Mesendoderm (in vitro differentiated cells): ENCODE results near the gene ENDOG.
"Not testable (repeated sequence)": the region's sequence is repeated elsewhere in the genome, so short reads cannot be mapped to it uniquely, and the experiment has no call there.

Experiments used
- DNase-seq: peaks from one replicate; pipeline ENCODE4 v3.0.0; 2013
- H2AK5ac ChIP-seq: 2 replicates; pipeline ENCODE4 v1.6.1; 2013; ENCODE audit warnings: low read length, inconsistent platforms
- H2BK120ac ChIP-seq: 2 replicates; pipeline ENCODE4 v1.6.1; 2013; ENCODE audit warnings: low read depth, mild to moderate bottlenecking, low read length, moderate library complexity, mixed read lengths
- H2BK15ac ChIP-seq: replicated peaks from 2 replicates; pipeline ENCODE4 v1.6.1; 2013; ENCODE audit warnings: low read depth, mild to moderate bottlenecking, moderate library complexity
- H2BK5ac ChIP-seq: 2 replicates; pipeline ENCODE4 v1.6.1; 2013; ENCODE audit warnings: low read length, inconsistent platforms
- H3K18ac ChIP-seq: 2 replicates; pipeline ENCODE4 v1.6.1; 2013; ENCODE audit warnings: mild to moderate bottlenecking, low read length, mixed read lengths
- H3K23ac ChIP-seq: one replicate; pipeline ENCODE4 v1.6.1; 2013; ENCODE audit warnings: low read length
- H3K27ac ChIP-seq: 2 replicates; pipeline ENCODE4 v1.5.1; 2013; ENCODE audit warnings: low read depth, mild to moderate bottlenecking, inconsistent platforms, low read length, moderate library complexity
- H3K27me3 ChIP-seq: 2 replicates; pipeline ENCODE4 v1.6.1; 2013; ENCODE audit warnings: low read length, control low read depth, mild to moderate bottlenecking, inconsistent platforms; ENCODE audit not compliant: insufficient read depth, poor library complexity
- H3K36me3 ChIP-seq: 2 replicates; pipeline ENCODE4 v1.6.1; 2013; ENCODE audit warnings: low read length, inconsistent platforms; ENCODE audit not compliant: control insufficient read depth, insufficient read depth
- H3K4ac ChIP-seq: one replicate; pipeline ENCODE4 v1.6.1; 2013; ENCODE audit warnings: low read depth, mild to moderate bottlenecking, low read length, moderate library complexity
- H3K4me1 ChIP-seq: 2 replicates; pipeline ENCODE4 v1.6.1; 2013; ENCODE audit warnings: low read depth, low read length, inconsistent platforms; ENCODE audit not compliant: control insufficient read depth
- H3K4me2 ChIP-seq: 2 replicates; pipeline ENCODE4 v1.6.1; 2013; ENCODE audit warnings: low read length
- H3K4me3 ChIP-seq: 2 replicates; pipeline ENCODE4 v1.5.1; 2013; ENCODE audit warnings: mild to moderate bottlenecking, low read length
- H3K56ac ChIP-seq: one replicate; pipeline ENCODE4 v1.6.1; 2013; ENCODE audit warnings: low read length
- H3K79me1 ChIP-seq: 2 replicates; pipeline ENCODE4 v1.6.1; 2013; ENCODE audit warnings: low read length, inconsistent platforms
- H3K79me2 ChIP-seq: 2 replicates; pipeline ENCODE4 v1.6.1; 2013; ENCODE audit warnings: mild to moderate bottlenecking, low read length; ENCODE audit not compliant: control insufficient read depth, insufficient read depth
- H3K9ac ChIP-seq: 2 replicates; pipeline ENCODE4 v1.6.1; 2013; ENCODE audit warnings: low read length, inconsistent platforms
- H4K5ac ChIP-seq: one replicate; pipeline ENCODE4 v1.6.1; 2013; ENCODE audit warnings: low read length
- H4K8ac ChIP-seq: one replicate; pipeline ENCODE4 v1.6.1; 2013; ENCODE audit warnings: low read depth, mild to moderate bottlenecking, control low read depth, low read length, moderate library complexity
- WGBS: extraction: QIAGEN DNeasy Blood & Tissue Kit; methylation state at CpG from one replicate; pipeline ENCODE4 v1.1.7; 2013; ENCODE audit warnings: low lambda C conversion rate, missing lambda C conversion rate; ENCODE audit not compliant: insufficient coverage; ENCODE audit errors: extremely low coverage; 5-methylcytosine and 5-hydroxymethylcytosine counted together

Gene ENDOG

DNA sequence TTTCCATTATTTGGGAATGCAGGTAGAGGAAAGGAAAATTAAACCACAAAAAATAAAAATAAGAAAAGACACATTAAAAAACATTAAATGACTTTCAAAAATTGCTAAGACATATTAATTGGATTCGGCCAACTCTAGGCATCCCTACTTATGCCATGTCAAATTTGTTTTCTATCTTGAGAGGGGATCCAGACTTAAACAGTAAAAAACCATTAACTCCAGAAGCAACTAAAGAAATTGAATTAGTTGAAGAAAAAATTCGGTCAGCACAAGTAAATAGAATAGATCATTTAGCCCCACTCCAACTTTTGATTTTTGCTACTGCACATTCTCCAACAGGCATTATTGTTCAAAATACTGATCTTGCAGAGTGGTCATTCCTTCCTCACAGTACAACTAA lies 34.3 kb downstream of the ENDOG start:
- not testable (repeated sequence) for H3K27ac ChIP-seq, H3K4ac ChIP-seq, DNase-seq, H3K79me2 ChIP-seq, H2AK5ac ChIP-seq, H2BK5ac ChIP-seq, H3K36me3 ChIP-seq, H4K5ac ChIP-seq, H3K9ac ChIP-seq, H3K4me2 ChIP-seq, H4K8ac ChIP-seq, H2BK120ac ChIP-seq, H3K56ac ChIP-seq, H3K18ac ChIP-seq, H2BK15ac ChIP-seq, H3K4me3 ChIP-seq, H3K23ac ChIP-seq, H3K4me1 ChIP-seq, H3K27me3 ChIP-seq, H3K79me1 ChIP-seq
- WGBS, result no CpG with 5 or more reads among the region's 2 CpGs

DNA sequence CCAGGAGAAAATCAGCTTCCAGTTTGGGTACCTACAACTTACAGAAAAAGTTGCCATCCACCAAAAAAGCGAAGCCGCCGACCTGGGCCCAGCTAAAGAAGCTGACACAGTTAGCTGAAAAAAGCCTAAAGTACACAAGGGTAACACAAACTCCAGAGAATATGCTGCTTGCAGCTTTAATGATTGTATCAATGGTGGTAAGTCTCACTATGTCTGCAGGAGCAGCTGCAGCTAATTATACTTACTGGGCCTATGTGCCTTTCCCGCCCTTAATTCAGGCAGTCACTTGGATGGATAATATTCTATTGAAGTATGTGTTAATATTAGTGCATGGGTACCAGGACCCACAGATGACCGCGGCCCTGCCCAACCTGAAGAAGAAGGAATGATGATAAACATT lies 36.2 kb downstream of the ENDOG start:
- H4K5ac ChIP-seq, H2BK5ac ChIP-seq, DNase-seq, H3K79me2 ChIP-seq, H2BK15ac ChIP-seq, H3K4me3 ChIP-seq, H3K79me1 ChIP-seq, H3K56ac ChIP-seq, H2BK120ac ChIP-seq, H3K18ac ChIP-seq, H3K9ac ChIP-seq, H3K27me3 ChIP-seq, H3K23ac ChIP-seq, H3K27ac ChIP-seq, H3K4me1 ChIP-seq, H3K4ac ChIP-seq, H2AK5ac ChIP-seq, H4K8ac ChIP-seq, H3K36me3 ChIP-seq, H3K4me2 ChIP-seq: not testable (repeated sequence)
- WGBS, result no CpG with 5 or more reads among the region's 6 CpGs

DNA sequence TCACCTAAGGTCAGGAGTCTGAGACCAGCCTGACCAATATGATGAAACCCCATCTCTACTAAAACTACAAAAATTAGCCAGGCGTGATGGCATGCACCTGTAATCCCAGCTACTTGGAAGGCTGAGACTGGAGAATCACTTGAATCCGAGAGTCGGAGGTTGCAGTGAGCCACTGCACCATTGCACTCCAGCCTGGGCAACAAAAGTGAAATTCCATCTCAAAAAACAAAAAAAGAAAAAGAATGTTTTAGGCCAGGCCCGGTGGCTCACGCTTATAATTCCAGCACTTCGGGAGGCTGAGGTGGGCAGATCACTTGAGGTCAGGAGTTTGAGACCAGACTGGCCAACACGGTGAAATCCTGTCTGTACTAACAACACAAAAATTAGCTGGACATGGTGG lies 40.2 kb downstream of the ENDOG start:
- H3K4ac ChIP-seq, H3K23ac ChIP-seq, H2BK120ac ChIP-seq, H2BK15ac ChIP-seq, H3K4me3 ChIP-seq, H3K9ac ChIP-seq, DNase-seq, H4K5ac ChIP-seq, H3K4me1 ChIP-seq, H3K79me2 ChIP-seq, H3K4me2 ChIP-seq, H3K56ac ChIP-seq, H3K79me1 ChIP-seq, H2BK5ac ChIP-seq, H2AK5ac ChIP-seq, H3K27me3 ChIP-seq, H3K27ac ChIP-seq, H4K8ac ChIP-seq, H3K18ac ChIP-seq, H3K36me3 ChIP-seq: not testable (repeated sequence)
- WGBS, result no CpG with 5 or more reads among the region's 7 CpGs

DNA sequence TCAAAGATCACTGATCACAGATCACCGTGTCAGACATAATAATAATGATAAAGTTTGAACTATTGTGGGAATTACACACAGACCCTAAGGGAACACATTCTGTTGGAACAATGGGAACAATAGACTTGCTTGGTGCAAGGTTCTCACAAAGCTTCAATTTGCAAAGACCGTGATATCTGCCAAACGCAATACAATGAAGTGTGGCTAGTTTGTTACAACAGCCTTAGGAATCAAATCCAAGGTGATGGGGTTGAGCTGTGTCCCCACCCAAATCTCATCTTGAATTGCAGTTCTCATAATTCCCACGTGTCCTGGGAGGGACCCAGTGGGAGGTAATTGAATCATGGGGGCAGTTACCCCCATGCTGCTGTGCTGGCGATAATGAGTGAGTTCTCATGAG lies 42.6 kb downstream of the ENDOG start:
- Histone ChIP-seq H3K4me3 (no peak overlapping the region), H3K79me2 (peaks cover 2% of the 10 kb centered on the region), H3K4ac (no peak overlapping the region), H3K36me3 (no peaks in the 10 kb centered on the region), H3K9ac (no peak overlapping the region), H4K5ac (no peak overlapping the region), H2BK5ac (no peak overlapping the region), H3K27me3 (no peaks in the 10 kb centered on the region), H2BK15ac (no peak overlapping the region), H2BK120ac (no peak overlapping the region), H3K56ac (no peak overlapping the region), H3K18ac (no peak overlapping the region), H3K23ac (no peak overlapping the region), H2AK5ac (no peak overlapping the region), H3K79me1 (peaks cover 6% of the 10 kb centered on the region), H3K4me1 (no peaks in the 10 kb centered on the region), H3K27ac (no peak overlapping the region), H3K4me2 (no peak overlapping the region), H4K8ac (no peak overlapping the region)
- no CpG with 5 or more reads among the region's 5 CpGs for WGBS
- DNase-seq, result peak; percentile 49

DNA sequence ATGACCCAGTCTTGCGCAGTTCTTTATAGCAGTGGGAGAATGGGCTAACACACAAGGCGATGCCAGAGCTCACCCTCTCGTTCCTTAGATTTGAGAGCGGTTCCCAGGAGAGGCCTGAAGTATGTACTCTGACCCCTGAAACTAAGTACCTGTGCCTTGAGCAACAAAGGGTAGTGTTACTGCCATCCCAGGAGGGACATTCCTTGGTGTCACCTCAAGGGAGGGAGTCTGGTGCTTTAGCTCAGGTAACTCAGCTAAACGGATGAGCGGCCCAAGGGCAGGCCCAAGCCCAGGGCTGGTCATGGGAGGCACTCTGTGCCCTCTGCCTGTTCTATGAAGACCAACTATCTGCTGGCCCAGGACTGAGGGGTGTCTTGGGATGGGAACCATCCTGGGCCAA lies 43.2 kb downstream of the ENDOG start:
- Histone ChIP-seq H4K8ac (no peak overlapping the region), H3K27ac (no peak overlapping the region), H3K56ac (peak overlapping the region; percentile 37), H3K18ac (no peak overlapping the region), H3K23ac (no peak overlapping the region), H3K4ac (peak overlapping the region; percentile 25), H2BK5ac (no peak overlapping the region), H3K9ac (no peak overlapping the region), H3K79me2 (peaks cover 2% of the 10 kb centered on the region), H4K5ac (no peak overlapping the region), H2AK5ac (no peak overlapping the region), H2BK15ac (no peak overlapping the region), H3K36me3 (no peaks in the 10 kb centered on the region), H3K79me1 (peaks cover 6% of the 10 kb centered on the region), H2BK120ac (no peak overlapping the region), H3K27me3 (no peaks in the 10 kb centered on the region), H3K4me2 (no peak overlapping the region), H3K4me3 (no peak overlapping the region), H3K4me1 (no peaks in the 10 kb centered on the region)
- DNase-seq, result no peak
- no CpG with 5 or more reads among the region's 6 CpGs for WGBS

DNA sequence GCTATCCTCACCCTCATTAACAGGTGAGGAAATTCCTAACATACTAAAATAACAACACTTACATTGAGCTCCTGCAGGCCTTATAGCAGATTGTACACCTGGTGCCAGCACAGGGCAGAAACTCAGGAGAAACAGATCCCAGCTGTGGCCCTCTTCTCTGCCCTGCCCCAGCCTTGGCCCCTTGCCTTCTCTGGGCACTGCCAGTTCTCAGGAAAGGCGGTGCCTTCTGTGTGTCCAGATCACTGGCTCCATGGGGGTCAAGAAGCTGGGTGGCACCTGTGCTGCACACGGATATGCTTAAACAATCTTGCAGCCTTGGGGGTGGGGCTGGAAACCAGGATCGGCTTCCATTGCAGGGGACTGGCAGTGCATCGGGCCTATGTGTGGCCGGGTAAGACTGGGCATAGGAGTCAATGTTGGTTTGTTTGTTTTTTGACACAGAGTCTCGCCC lies 44.1 kb downstream of the ENDOG start:
- Histone ChIP-seq H3K27ac (no peak overlapping the region), H3K18ac (no peak overlapping the region), H2BK120ac (no peak overlapping the region), H3K4me1 (no peaks in the 10 kb centered on the region), H4K5ac (no peak overlapping the region), H3K4me3 (no peak overlapping the region), H3K79me1 (peaks cover 6% of the 10 kb centered on the region), H3K9ac (no peak overlapping the region), H3K36me3 (no peaks in the 10 kb centered on the region), H2AK5ac (no peak overlapping the region), H3K56ac (peak overlapping the region; percentile 15), H3K4ac (no peak overlapping the region), H3K4me2 (no peak overlapping the region), H2BK5ac (no peak overlapping the region), H3K27me3 (no peaks in the 10 kb centered on the region), H4K8ac (no peak overlapping the region), H2BK15ac (no peak overlapping the region), H3K79me2 (peaks cover 2% of the 10 kb centered on the region), H3K23ac (no peak overlapping the region)
- WGBS, result no CpG with 5 or more reads among the region's 6 CpGs
- DNase-seq, result no peak
